CD4-positive, alpha-beta memory T cell (primary cell): ENCODE results near the gene EYA3. TPM values are rescaled to one million over a fixed set of nuclear protein-coding genes. Genes with fewer than 3 reads are reported as not detected.

ENCODE experiments used
- CTCF ChIA-PET: fragments of 350-600 bp; sonication (Branson Sonifier 250); formaldehyde crosslinking; loops from one replicate; lab custom pipeline; 2021; ENCODE audit warnings: inconsistent platforms; ENCODE audit not compliant: partially characterized antibody; lab: Charles Lee
- POLR2A ChIA-PET: fragments of 350-600 bp; sonication (Branson Sonifier 250); formaldehyde crosslinking; loops from one replicate; lab custom pipeline; 2021; ENCODE audit not compliant: partially characterized antibody; lab: Charles Lee
- DNase-seq, 5 donors: peaks; one replicate each; pipeline versions ENCODE4 v3.0.0 to v3.0.0-alpha.2; 2020 to 2022; ENCODE audit warnings: mixed read lengths in 1 of 5
- H3K27ac ChIP-seq: one replicate; pipeline ENCODE4 v1.7.0; 2013; ENCODE audit warnings: low read depth, low read length
- H3K27me3 ChIP-seq: 2 replicates; pipeline ENCODE4 v1.7.0; 2013; ENCODE audit warnings: mild to moderate bottlenecking, low read length, moderate library complexity; ENCODE audit not compliant: insufficient read depth
- H3K36me3 ChIP-seq: 2 replicates; pipeline ENCODE4 v1.7.0; 2013; ENCODE audit warnings: mild to moderate bottlenecking, low read length, moderate library complexity; ENCODE audit not compliant: insufficient read depth
- H3K4me1 ChIP-seq: 2 replicates; pipeline ENCODE4 v1.7.0; 2013; ENCODE audit warnings: mild to moderate bottlenecking, low read length, moderate library complexity; ENCODE audit not compliant: insufficient read depth
- H3K4me3 ChIP-seq, 2 donors: one replicate each; pipeline ENCODE4 v1.7.0; 2013; ENCODE audit warnings: low read length in 2 of 2, mild to moderate bottlenecking in 1 of 2
- H3K9me3 ChIP-seq, 2 donors: one replicate each; pipeline ENCODE4 v1.7.0; 2013; ENCODE audit warnings: low read length in 2 of 2, control low read depth in 1 of 2; ENCODE audit not compliant: control insufficient read depth in 1 of 2
- H3K27ac Mint-ChIP-seq, 7 donors: one replicate each; pipeline ENCODE4 v1.8.0; 2020 to 2021; ENCODE audit warnings: mixed read lengths in 7 of 7, mild to moderate bottlenecking in 6 of 7, inconsistent platforms in 3 of 7, moderate library complexity in 3 of 7
- H3K27me3 Mint-ChIP-seq, 2 donors: one replicate each; pipeline ENCODE4 v1.8.0; 2020 to 2021; ENCODE audit warnings: mixed read lengths in 2 of 2
- H3K36me3 Mint-ChIP-seq, 2 donors: one replicate each; pipeline ENCODE4 v1.8.0; 2020 to 2021; ENCODE audit warnings: mixed read lengths in 2 of 2, inconsistent platforms in 1 of 2, mild to moderate bottlenecking in 1 of 2
- H3K4me1 Mint-ChIP-seq, 4 donors: one replicate each; pipeline ENCODE4 v1.8.0; 2020 to 2021; ENCODE audit warnings: mixed read lengths in 4 of 4, mild to moderate bottlenecking in 1 of 4
- H3K4me3 Mint-ChIP-seq, 8 donors: one replicate each; pipeline ENCODE4 v1.8.0; 2020 to 2021; ENCODE audit warnings: mixed read lengths in 8 of 8, mild to moderate bottlenecking in 7 of 8, moderate library complexity in 6 of 8, inconsistent platforms in 3 of 8
- H3K9me3 Mint-ChIP-seq, 8 donors: one replicate each; pipeline ENCODE4 v1.8.0; 2020 to 2021; ENCODE audit warnings: mixed read lengths in 8 of 8, mild to moderate bottlenecking in 5 of 8, inconsistent platforms in 3 of 8, moderate library complexity in 1 of 8
- intact Hi-C: fragments of 100-400 bp; cut with micrococcal nuclease; formaldehyde crosslinking; loops from one replicate; pipeline ENCODE4 v1.15.1; 2023
- polyA plus RNA-seq, 2 donors: library from polyadenylated mRNA; unstranded; fragments of 300-500 nt; fragmentation: Illumina TruSeq; gene quantifications; one replicate each; pipeline ENCODE4 v1.2.3, GENCODE V29; 2021
- total RNA-seq, 2 experiments: library from RNA; stranded (reverse); gene quantifications; one replicate each; pipeline ENCODE4 v1.2.3, GENCODE V29; 2021

Gene EYA3
- total and polyA plus RNA-seq, 4 experiments from 2014 or later, result 4.8 to 22.6 (median 13.5) TPM

GRCh38 chr1:28037946-28038345, 50.5 kb downstream of the EYA3 start:
- Histone ChIP-seq H3K36me3 (peaks cover 11% of the 10 kb centered on the region), H3K4me1 (no peaks in the 10 kb centered on the region), H3K27me3 (no peaks in the 10 kb centered on the region), H3K9me3 (no peaks in the 10 kb centered on the region), H3K4me3 (no peak overlapping the region), H3K27ac (no peak overlapping the region)
- H3K36me3 Mint-ChIP-seq, result peaks cover 50 to 53% of the 10 kb centered on the region in 2 donors
- no peak overlapping the region for H3K4me3 Mint-ChIP-seq
- H3K27me3 Mint-ChIP-seq, result no peaks in the 10 kb centered on the region
- no peaks in the 10 kb centered on the region for H3K9me3 Mint-ChIP-seq
- peak overlapping the region in 1 of 7 donors; percentile 19 for H3K27ac Mint-ChIP-seq
- DNase-seq, result no peak
- CTCF ChIA-PET, result interaction anchor here (0.6 to 1.0 kb wide), 2 partner anchors 14 to 514 kb away, joined by 3 read pairs; no protein-coding TSS in a partner anchor
- intact Hi-C loops, result no loop called here
- POLR2A ChIA-PET, result interaction anchor here (0.6 kb wide), 1 partner anchor 48 kb away, joined by 3 read pairs; no protein-coding TSS in a partner anchor
- H3K4me1 Mint-ChIP-seq, result peaks cover 0 to 1% (median 0%) of the 10 kb centered on the region in 4 donors

DNA sequence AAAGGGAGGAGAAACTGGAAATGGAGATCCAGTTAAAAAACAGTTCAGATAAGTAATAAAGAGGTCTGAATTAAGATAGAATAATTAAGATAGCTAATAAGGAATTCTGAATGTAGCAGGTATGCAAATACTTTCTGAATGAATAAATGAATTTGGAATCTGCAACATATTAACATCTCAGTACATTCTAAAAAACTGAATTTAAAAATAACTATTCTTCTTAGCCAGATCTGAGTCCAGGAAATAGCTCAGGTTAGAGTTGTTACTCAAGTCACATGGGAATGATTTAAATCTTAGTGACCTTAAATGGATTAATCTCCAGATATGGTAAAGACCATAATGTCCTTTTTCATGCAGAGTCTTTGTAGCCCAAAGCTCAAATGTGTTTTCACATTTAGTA, 51.2 kb downstream of the EYA3 start:
- Histone ChIP-seq H3K36me3 (peaks cover 11% of the 10 kb centered on the region), H3K4me3 (no peak overlapping the region), H3K27me3 (no peaks in the 10 kb centered on the region), H3K27ac (no peak overlapping the region), H3K4me1 (no peaks in the 10 kb centered on the region), H3K9me3 (no peaks in the 10 kb centered on the region)
- ChIA-PET CTCF (interaction anchor here (0.6 to 1.0 kb wide), 3 partner anchors 15 to 514 kb away, joined by 3 to 4 read pairs (median 3); no protein-coding TSS in a partner anchor), POLR2A (no interaction called here)
- no peaks in the 10 kb centered on the region for H3K9me3 Mint-ChIP-seq
- no peak for DNase-seq
- H3K4me1 Mint-ChIP-seq, result peaks cover 0 to 1% (median 0%) of the 10 kb centered on the region in 4 donors
- H3K27ac Mint-ChIP-seq, result no peak overlapping the region
- peaks cover 46 to 49% of the 10 kb centered on the region in 2 donors for H3K36me3 Mint-ChIP-seq
- H3K27me3 Mint-ChIP-seq, result no peaks in the 10 kb centered on the region
- H3K4me3 Mint-ChIP-seq, result no peak overlapping the region
- intact Hi-C loops, result no loop called here

DNA sequence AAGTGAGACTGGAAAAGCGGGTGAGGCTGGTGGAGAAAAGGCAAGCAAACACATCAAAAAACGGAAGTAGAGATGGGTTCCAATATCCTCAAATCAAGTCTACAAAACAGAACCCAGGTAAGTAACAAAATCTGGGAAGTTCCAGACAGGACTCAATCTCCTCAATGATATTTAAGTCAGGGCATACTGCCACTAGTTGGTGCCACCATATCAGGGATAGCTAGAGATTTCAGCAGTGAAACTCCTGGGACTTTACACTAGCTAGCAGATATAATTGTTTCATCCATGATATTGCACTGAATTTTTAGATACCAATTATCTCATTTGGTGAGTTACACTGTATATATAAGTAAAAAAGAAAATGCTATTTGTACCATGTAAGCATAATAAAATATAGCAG, 52.0 kb downstream of the EYA3 start:
- no peaks in the 10 kb centered on the region for H3K27me3 ChIP-seq
- POLR2A ChIA-PET, result no interaction called here
- DNase-seq, result no peak
- H3K27me3 Mint-ChIP-seq, result no peaks in the 10 kb centered on the region
- peak overlapping the region in 1 of 8 donors; percentile 26 for H3K4me3 Mint-ChIP-seq
- H3K9me3 ChIP-seq, result no peaks in the 10 kb centered on the region
- peaks cover 39 to 42% of the 10 kb centered on the region in 2 donors for H3K36me3 Mint-ChIP-seq
- no peak overlapping the region for H3K4me3 ChIP-seq
- no peaks in the 10 kb centered on the region for H3K9me3 Mint-ChIP-seq
- no peak overlapping the region for H3K27ac ChIP-seq
- H3K27ac Mint-ChIP-seq, result peak overlapping the region in 2 of 7 donors; percentile 3 to 78
- intact Hi-C loops, result no loop called here
- peaks cover 11% of the 10 kb centered on the region for H3K36me3 ChIP-seq
- no peaks in the 10 kb centered on the region for H3K4me1 ChIP-seq
- H3K4me1 Mint-ChIP-seq, result peaks cover 0 to 1% (median 0%) of the 10 kb centered on the region in 4 donors
- CTCF ChIA-PET, result interaction anchor here (0.9 kb wide), 1 partner anchor 179 kb away, joined by 4 read pairs; no protein-coding TSS in a partner anchor

DNA sequence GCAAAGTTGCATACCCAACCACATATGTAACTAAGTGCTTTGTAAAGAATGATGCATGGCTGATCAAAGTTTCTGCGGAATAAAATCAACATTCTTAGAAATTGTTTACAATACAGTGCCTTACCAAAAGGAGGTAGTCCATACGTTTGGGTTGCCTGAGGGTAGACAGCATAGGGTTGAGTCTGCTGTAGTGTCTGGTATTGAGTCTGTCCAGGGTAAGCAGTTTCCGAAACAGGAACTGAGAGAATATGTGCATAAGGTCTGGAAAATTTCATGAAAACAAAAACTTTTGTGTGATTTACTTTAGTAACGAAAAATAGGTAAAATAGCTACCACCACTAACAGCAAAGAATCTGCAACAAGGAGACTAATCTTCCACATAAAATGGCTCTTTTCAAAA, 53.0 kb downstream of the EYA3 start:
- ChIA-PET CTCF (no interaction called here), POLR2A (no interaction called here)
- Histone ChIP-seq H3K9me3 (no peaks in the 10 kb centered on the region), H3K4me1 (no peaks in the 10 kb centered on the region), H3K27me3 (no peaks in the 10 kb centered on the region), H3K36me3 (peaks cover 9% of the 10 kb centered on the region), H3K4me3 (no peak overlapping the region), H3K27ac (no peak overlapping the region)
- Mint-ChIP-seq H3K4me1 (peaks cover 0 to 2% (median 0%) of the 10 kb centered on the region in 4 donors), H3K9me3 (no peaks in the 10 kb centered on the region), H3K27ac (no peak overlapping the region), H3K36me3 (peaks cover 35 to 45% of the 10 kb centered on the region in 2 donors), H3K4me3 (no peak overlapping the region), H3K27me3 (no peaks in the 10 kb centered on the region)
- no peak for DNase-seq
- intact Hi-C loops, result no loop called here

GRCh38 chr1:28032281-28032680, 56.1 kb downstream of the EYA3 start:
- Histone ChIP-seq H3K27ac (no peak overlapping the region), H3K4me1 (no peaks in the 10 kb centered on the region), H3K27me3 (no peaks in the 10 kb centered on the region), H3K9me3 (no peaks in the 10 kb centered on the region), H3K36me3 (peaks cover 5% of the 10 kb centered on the region), H3K4me3 (no peak overlapping the region)
- Mint-ChIP-seq H3K9me3 (no peaks in the 10 kb centered on the region), H3K4me3 (no peak overlapping the region), H3K4me1 (peaks cover 0 to 5% (median 4%) of the 10 kb centered on the region in 4 donors), H3K27ac (peak overlapping the region in 1 of 7 donors; percentile 29), H3K27me3 (no peaks in the 10 kb centered on the region), H3K36me3 (peaks cover 16 to 31% of the 10 kb centered on the region in 2 donors)
- intact Hi-C loops, result no loop called here
- CTCF ChIA-PET, result no interaction called here
- POLR2A ChIA-PET, result no interaction called here
- DNase-seq, result no peak

DNA sequence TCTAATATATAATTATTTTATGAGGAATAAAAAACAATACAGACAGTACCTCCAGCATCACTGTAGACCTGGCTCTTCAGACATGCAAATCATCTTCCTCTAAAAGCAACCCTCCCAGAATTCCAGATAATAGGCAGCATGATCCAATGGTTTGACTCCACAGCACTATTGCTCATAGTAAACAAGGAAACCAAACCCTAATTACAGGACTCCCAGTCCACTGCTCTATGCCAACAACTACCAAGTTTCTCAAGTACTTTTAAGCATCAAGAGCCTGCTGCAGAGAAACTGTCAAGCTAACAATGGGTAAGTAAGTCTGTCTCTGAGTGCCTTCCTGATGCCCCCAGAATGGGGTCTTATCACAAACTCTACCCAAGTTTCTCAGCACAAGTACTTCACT, 57.2 kb downstream of the EYA3 start:
- H3K4me3 Mint-ChIP-seq, result no peak overlapping the region
- intact Hi-C loops, result no loop called here
- H3K9me3 Mint-ChIP-seq, result no peaks in the 10 kb centered on the region
- peak overlapping the region in 1 of 7 donors; percentile 55 for H3K27ac Mint-ChIP-seq
- Histone ChIP-seq H3K4me3 (no peak overlapping the region), H3K27me3 (no peaks in the 10 kb centered on the region), H3K9me3 (no peaks in the 10 kb centered on the region), H3K36me3 (peaks cover 5% of the 10 kb centered on the region), H3K4me1 (no peaks in the 10 kb centered on the region), H3K27ac (no peak overlapping the region)
- H3K27me3 Mint-ChIP-seq, result no peaks in the 10 kb centered on the region
- H3K36me3 Mint-ChIP-seq, result peaks cover 11 to 30% of the 10 kb centered on the region in 2 donors
- no peak for DNase-seq
- POLR2A ChIA-PET, result no interaction called here
- CTCF ChIA-PET, result no interaction called here
- peaks cover 2 to 7% (median 4%) of the 10 kb centered on the region in 4 donors for H3K4me1 Mint-ChIP-seq

DNA sequence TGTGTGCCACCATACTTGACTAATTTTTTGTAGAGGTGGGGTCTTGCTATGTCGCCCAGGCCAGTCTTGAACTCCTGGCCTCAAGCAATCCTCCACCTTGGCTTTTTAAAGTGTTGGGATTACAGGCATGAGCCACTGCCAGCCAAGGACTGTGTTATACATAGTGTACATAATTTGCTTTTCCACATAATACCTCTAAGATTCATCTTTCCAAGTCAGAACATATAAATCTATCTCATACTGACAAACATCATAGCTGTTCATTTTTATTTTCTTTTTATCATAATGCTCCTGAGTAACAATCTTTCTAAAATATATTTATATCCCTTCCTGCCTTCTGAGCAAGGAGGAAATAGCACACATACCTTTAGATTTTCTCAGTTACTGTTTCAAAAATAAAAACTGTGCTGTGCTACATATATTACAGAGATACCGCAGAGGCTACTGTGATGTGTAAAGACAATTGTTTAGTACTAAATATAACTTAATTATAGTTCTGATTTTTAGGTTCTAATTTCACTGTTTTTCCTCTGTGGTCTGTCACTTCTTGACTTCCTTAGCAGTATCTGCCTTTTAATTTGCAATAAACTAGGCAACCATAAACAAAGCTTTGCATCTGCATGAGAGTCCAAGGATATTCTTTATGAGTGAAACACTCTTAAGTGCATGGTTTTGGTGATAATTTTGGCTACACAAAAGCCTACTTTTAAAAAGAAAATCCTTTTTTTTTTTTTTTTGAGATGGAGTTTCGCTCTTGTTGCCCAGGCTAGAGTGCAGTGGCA, 59.3 kb downstream of the EYA3 start:
- Histone ChIP-seq H3K27me3 (no peaks in the 10 kb centered on the region), H3K4me3 (no peak overlapping the region), H3K27ac (no peak overlapping the region), H3K4me1 (no peaks in the 10 kb centered on the region), H3K36me3 (no peaks in the 10 kb centered on the region), H3K9me3 (no peaks in the 10 kb centered on the region)
- ChIA-PET POLR2A (no interaction called here), CTCF (interaction anchor here (1.4 kb wide), 1 partner anchor 331 kb away, joined by 3 read pairs; no protein-coding TSS in a partner anchor)
- Mint-ChIP-seq H3K9me3 (no peaks in the 10 kb centered on the region), H3K4me3 (no peak overlapping the region), H3K4me1 (peaks cover 2 to 11% (median 4%) of the 10 kb centered on the region in 4 donors), H3K27ac (peak overlapping the region in 3 of 7 donors; percentile 37 to 73 (median 57)), H3K27me3 (no peaks in the 10 kb centered on the region), H3K36me3 (peaks cover 10 to 29% of the 10 kb centered on the region in 2 donors)
- DNase-seq, result no peak
- intact Hi-C loops, result no loop called here
